Measurements from ENCODE around the gene TRIM31. TPM values are rescaled to one million over a fixed set of nuclear protein-coding genes. Genes with fewer than 3 reads are reported as not detected.

TRIM31 gene
- total RNA-seq, 1 experiment from 2014 or later = not detected

DNA sequence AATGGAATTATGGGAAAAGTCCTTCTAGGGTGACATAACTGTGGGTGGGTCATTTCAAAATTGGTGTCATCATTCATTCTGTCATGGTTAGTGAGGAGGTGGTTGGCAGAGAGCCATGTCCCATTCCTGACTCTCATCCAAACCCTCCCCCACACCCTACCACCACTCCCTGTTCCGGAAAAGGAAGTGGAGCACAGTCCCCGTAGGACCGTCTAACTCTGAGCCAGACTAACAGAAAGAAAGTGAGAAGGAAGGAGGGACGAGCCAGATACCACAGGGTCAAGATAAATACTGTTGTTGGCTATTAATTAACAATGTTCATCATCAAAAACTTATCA lies 43.3 kb upstream of the TRIM31 start:
- H3K9ac ChIP-seq (ENCODE audit: extremely low read depth, insufficient read length, low read length) = no peak overlapping the region
- H3K79me1 ChIP-seq (ENCODE audit: insufficient read depth, low read depth, low read length, poor library complexity, severe bottlenecking) = no peaks in the 10 kb centered on the region
- TF ChIP-seq, protein P1, sequence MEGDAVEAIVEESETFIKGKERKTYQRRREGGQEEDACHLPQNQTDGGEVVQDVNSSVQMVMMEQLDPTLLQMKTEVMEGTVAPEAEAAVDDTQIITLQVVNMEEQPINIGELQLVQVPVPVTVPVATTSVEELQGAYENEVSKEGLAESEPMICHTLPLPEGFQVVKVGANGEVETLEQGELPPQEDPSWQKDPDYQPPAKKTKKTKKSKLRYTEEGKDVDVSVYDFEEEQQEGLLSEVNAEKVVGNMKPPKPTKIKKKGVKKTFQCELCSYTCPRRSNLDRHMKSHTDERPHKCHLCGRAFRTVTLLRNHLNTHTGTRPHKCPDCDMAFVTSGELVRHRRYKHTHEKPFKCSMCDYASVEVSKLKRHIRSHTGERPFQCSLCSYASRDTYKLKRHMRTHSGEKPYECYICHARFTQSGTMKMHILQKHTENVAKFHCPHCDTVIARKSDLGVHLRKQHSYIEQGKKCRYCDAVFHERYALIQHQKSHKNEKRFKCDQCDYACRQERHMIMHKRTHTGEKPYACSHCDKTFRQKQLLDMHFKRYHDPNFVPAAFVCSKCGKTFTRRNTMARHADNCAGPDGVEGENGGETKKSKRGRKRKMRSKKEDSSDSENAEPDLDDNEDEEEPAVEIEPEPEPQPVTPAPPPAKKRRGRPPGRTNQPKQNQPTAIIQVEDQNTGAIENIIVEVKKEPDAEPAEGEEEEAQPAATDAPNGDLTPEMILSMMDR (conservative IDR thresholded peaks at IDR 0.05) = no peak
- H2BK5ac ChIP-seq (ENCODE audit: insufficient read length, low read length) = no peak overlapping the region
- H3K4me3 Mint-ChIP-seq = no peak overlapping the region
- H3K9me3 ChIP-seq (ENCODE audit: control insufficient read depth, low read depth, low read length) = no peaks in the 10 kb centered on the region
- H3K4me2 ChIP-seq (ENCODE audit: insufficient read depth, insufficient read length, low read length) = no peak overlapping the region
- WGBS (ENCODE audit: extremely low coverage, insufficient read length, low lambda C conversion rate) = no CpG with 5 or more reads among the region's 4 CpGs
- H2BK120ac ChIP-seq (ENCODE audit: low read depth, low read length, poor library complexity, severe bottlenecking) = no peak overlapping the region
- H2BK12ac ChIP-seq (ENCODE audit: insufficient read length, low read depth, low read length) = no peak overlapping the region
- H3K27me3 ChIP-seq (ENCODE audit: insufficient read depth, low read length) = no peaks in the 10 kb centered on the region
- H3K14ac ChIP-seq (ENCODE audit: insufficient read depth, low read length) = no peak overlapping the region
- H3K36me3 Mint-ChIP-seq (ENCODE audit: insufficient read depth in 1 of 3, low read depth in 3 of 3) = no peaks in the 10 kb centered on the region
- H4K8ac ChIP-seq (replicated peaks; ENCODE audit: insufficient read length, low read depth, low read length) = no peak overlapping the region
- no peaks in the 10 kb centered on the region for H3K4me1 ChIP-seq (ENCODE audit: insufficient read depth, low read length)
- H2AFZ ChIP-seq (ENCODE audit: low read length) = no peak overlapping the region
- no peaks in the 10 kb centered on the region for H3K9me3 Mint-ChIP-seq
- no peak overlapping the region for H3K23ac ChIP-seq (ENCODE audit: insufficient read length, low read depth, low read length)
- no peak for DNase-seq
- peaks cover 2% of the 10 kb centered on the region in 2 experiments; a peak in 1 of 4 replicates for H3K4me1 Mint-ChIP-seq
- no peak overlapping the region for H3K27ac Mint-ChIP-seq
- no peaks in the 10 kb centered on the region for H3K79me2 ChIP-seq (ENCODE audit: insufficient read depth, low read length)
- H3K4ac ChIP-seq (ENCODE audit: low read depth, low read length) = no peak overlapping the region
- H2AK5ac ChIP-seq (ENCODE audit: insufficient read length, low read length) = no peak overlapping the region
- H3K23me2 ChIP-seq (ENCODE audit: insufficient read length, low read depth, low read length, poor library complexity, severe bottlenecking) = no peaks in the 10 kb centered on the region
- H4K5ac ChIP-seq (ENCODE audit: insufficient read length, low read depth, low read length) = no peak overlapping the region
- H2BK15ac ChIP-seq (ENCODE audit: low read depth, low read length) = no peak overlapping the region
- no peak overlapping the region for H4K91ac ChIP-seq (ENCODE audit: insufficient read length, low read depth, low read length)
- no peak overlapping the region for H3K56ac ChIP-seq (ENCODE audit: insufficient read length, low read depth, low read length)
- no peak overlapping the region for H3T11ph ChIP-seq (ENCODE audit: low read length)
- H3K27ac ChIP-seq (ENCODE audit: insufficient read length, low read depth, low read length) = no peak overlapping the region
- H3K27me3 Mint-ChIP-seq (ENCODE audit: low read depth) = peaks cover 70% of the 10 kb centered on the region
- H4K20me1 ChIP-seq (ENCODE audit: control insufficient read depth, insufficient read depth, insufficient read length) = no peaks in the 10 kb centered on the region
- H3K18ac ChIP-seq (ENCODE audit: insufficient read length, low read depth, low read length) = no peak overlapping the region
- no peak overlapping the region for H2BK20ac ChIP-seq (ENCODE audit: low read depth, low read length, poor library complexity, severe bottlenecking)
